SK-N-SH treated with all-trans-retinoic acid at 6 μM for 48 hours (cell line): ENCODE data around the gene UBAP1L.
A peak's percentile ranks its signal among the peaks of the same experiment; 100 is the strongest.
"Not testable (repeated sequence)": the region's sequence is repeated elsewhere in the genome, so short reads cannot be mapped to it uniquely, and the experiment has no call there.

Experiments
- ATAC-seq: fragments of 200-7000 bp; cut with Tn5 transposase; 3 replicates; pipeline ENCODE4 v1.9.1; 2020; ENCODE audit warnings: mild to moderate bottlenecking, moderate library complexity
- ARNTL ChIP-seq: fragments of 450-650 bp; formaldehyde crosslinking; IDR thresholded peaks from 2 replicates; pipeline ENCODE4 v1.5.0; 2020; ENCODE audit warnings: low read depth, mild to moderate bottlenecking, moderate library complexity, borderline replicate concordance
- BACH2 ChIP-seq: fragments of 250-450 bp; sonication (Bioruptor Pico); IDR thresholded peaks from 2 replicates; pipeline ENCODE4 v1.9.0; 2021; ENCODE audit warnings: mild to moderate bottlenecking, borderline replicate concordance
- CSDC2 ChIP-seq: fragments of 250-450 bp; sonication (Bioruptor Pico); IDR thresholded peaks from 2 replicates; pipeline ENCODE4 v1.5.0; 2020; ENCODE audit warnings: mild to moderate bottlenecking, moderate library complexity
- CSRNP3 ChIP-seq: fragments of 250-450 bp; sonication (Bioruptor Pico); IDR thresholded peaks from 2 replicates; pipeline ENCODE4 v1.5.1; 2021; ENCODE audit warnings: mild to moderate bottlenecking, moderate library complexity
- ESRRG ChIP-seq: fragments of 250-450 bp; sonication (Bioruptor Pico); IDR thresholded peaks from 2 replicates; pipeline ENCODE4 v1.6.1; 2021; ENCODE audit warnings: mild to moderate bottlenecking
- GLIS3 ChIP-seq: fragments of 250-450 bp; sonication (Bioruptor Pico); IDR thresholded peaks from 2 replicates; pipeline ENCODE4 v1.5.0; 2020; ENCODE audit warnings: mild to moderate bottlenecking, moderate library complexity
- ISL1 ChIP-seq: fragments of 250-450 bp; sonication (Bioruptor Pico); IDR thresholded peaks from 2 replicates; pipeline ENCODE4 v2.1.2; 2022; ENCODE audit warnings: mild to moderate bottlenecking, moderate library complexity
- OSR1 ChIP-seq: fragments of 250-450 bp; sonication (Bioruptor Pico); IDR thresholded peaks from 2 replicates; pipeline ENCODE4 v1.8.0; 2022; ENCODE audit warnings: moderate library complexity, mild to moderate bottlenecking, inconsistent platforms
- PATZ1 ChIP-seq: fragments of 250-450 bp; sonication (Bioruptor Pico); IDR thresholded peaks from 2 replicates; pipeline ENCODE4 v1.8.0; 2020; ENCODE audit warnings: mild to moderate bottlenecking, moderate library complexity, borderline replicate concordance
- POU6F1 ChIP-seq: fragments of 250-450 bp; sonication (Bioruptor Pico); IDR thresholded peaks from 2 replicates; pipeline ENCODE4 v1.8.0; 2021; ENCODE audit warnings: low read depth, mild to moderate bottlenecking, moderate library complexity, borderline replicate concordance
- PPARA ChIP-seq: fragments of 250-450 bp; sonication (Bioruptor Pico); IDR thresholded peaks from 2 replicates; pipeline ENCODE4 v1.5.0; 2020; ENCODE audit warnings: mild to moderate bottlenecking, borderline replicate concordance
- RARB ChIP-seq: fragments of 250-450 bp; sonication (Bioruptor Pico); IDR thresholded peaks from 2 replicates; pipeline ENCODE4 v1.8.0; 2021; ENCODE audit warnings: mild to moderate bottlenecking, moderate library complexity
- SNAI2 ChIP-seq: fragments of 250-450 bp; sonication (Bioruptor Pico); IDR thresholded peaks from 2 replicates; pipeline ENCODE4 v1.5.0; 2020; ENCODE audit warnings: mild to moderate bottlenecking, moderate library complexity
- TCF4 ChIP-seq: fragments of 250-450 bp; sonication (Bioruptor Pico); IDR thresholded peaks from 2 replicates; pipeline ENCODE4 v1.8.0; 2021; ENCODE audit warnings: mild to moderate bottlenecking, moderate library complexity, borderline replicate concordance
- TOX ChIP-seq: fragments of 250-450 bp; sonication (Bioruptor Pico); IDR thresholded peaks from 2 replicates; pipeline ENCODE4 v1.8.0; 2021; ENCODE audit warnings: mild to moderate bottlenecking, moderate library complexity, borderline replicate concordance
- ZC3H10 ChIP-seq: fragments of 250-450 bp; sonication (Bioruptor Pico); IDR thresholded peaks from 2 replicates; pipeline ENCODE4 v1.5.1; 2021; ENCODE audit warnings: mild to moderate bottlenecking, moderate library complexity
- ZFP30 ChIP-seq: fragments of 450-650 bp; formaldehyde crosslinking; IDR thresholded peaks from 2 replicates; pipeline ENCODE4 v1.5.0; 2022; ENCODE audit warnings: mild to moderate bottlenecking, moderate library complexity
- ZNF70 ChIP-seq: fragments of 450-650 bp; formaldehyde crosslinking; IDR thresholded peaks from 2 replicates; pipeline ENCODE4 v1.5.0; 2020; ENCODE audit warnings: mild to moderate bottlenecking, moderate library complexity
- ZNF8 ChIP-seq: fragments of 450-650 bp; formaldehyde crosslinking; IDR thresholded peaks from 2 replicates; pipeline ENCODE4 v1.5.0; 2020; ENCODE audit warnings: mild to moderate bottlenecking, moderate library complexity

Gene UBAP1L

GRCh38 chr15:65079580-65079979 is 35.4 kb downstream of the UBAP1L start (continued):
- TF ChIP-seq PATZ1 (CRISPR knock-in tag): no peak

- ATAC-seq: peak; percentile 77
Observed at GRCh38 chr15:65077981-65078352, 37.0 kb downstream of the UBAP1L start.

GRCh38 chr15:65077291-65077980 is 37.6 kb downstream of the UBAP1L start:
- TF ChIP-seq ISL1 (CRISPR knock-in tag) (no peak), OSR1 (CRISPR knock-in tag) (no peak), TCF4 (CRISPR knock-in tag) (no peak)

More at GRCh38 chr15:65077981-65078352, 37.0 kb downstream of the UBAP1L start:
- TF ChIP-seq ZNF70 (CRISPR knock-in tag) (no peak), PPARA (CRISPR knock-in tag) (no peak)

GRCh38 chr15:65076486-65077290 is 38.3 kb downstream of the UBAP1L start, which contains the start of gene KBTBD13:
TSS of gene KBTBD13 (plus strand) at chr15:65076746. CDS start at chr15:65076816, 70 bp downstream.
- ATAC-seq: no peak
- TF ChIP-seq OSR1 (CRISPR knock-in tag) (no peak), GLIS3 (CRISPR knock-in tag) (no peak), ZC3H10 (CRISPR knock-in tag) (no peak), ESRRG (no peak), TOX (CRISPR knock-in tag) (no peak), POU6F1 (CRISPR knock-in tag) (no peak), RARB (no peak), ARNTL (CRISPR knock-in tag) (no peak), TCF4 (CRISPR knock-in tag) (no peak), ZNF70 (CRISPR knock-in tag) (no peak), ZNF8 (no peak), ISL1 (CRISPR knock-in tag) (no peak), ZFP30 (CRISPR knock-in tag) (no peak), BACH2 (no peak), PATZ1 (CRISPR knock-in tag) (no peak), CSRNP3 (CRISPR knock-in tag) (no peak), SNAI2 (no peak), CSDC2 (CRISPR knock-in tag) (no peak)

More at GRCh38 chr15:65077291-65077980, 37.6 kb downstream of the UBAP1L start:
- ATAC-seq: no peak

- not testable (repeated sequence) for ATAC-seq
Observed at GRCh38 chr15:65075607-65076395, 39.2 kb downstream of the UBAP1L start.

- ATAC-seq: not testable (repeated sequence)
Observed at GRCh38 chr15:65074946-65075345, 40.1 kb downstream of the UBAP1L start.
